Keratinocyte (primary cell): Measurements from ENCODE around the gene TMOD3. TPM values are rescaled to one million over a fixed set of nuclear protein-coding genes. Genes with fewer than 3 reads are reported as not detected.

Experiments used
- DNase-seq: peaks from one replicate; pipeline ENCODE4 v3.0.0-alpha.2; 2011; ENCODE audit warnings: low read depth, missing footprints, low spot score
- FAIRE-seq: peaks from 2 replicates; lab custom pipeline; 2011; peaks lifted over from hg19 to GRCh38; lab: Jason Lieb, UNC
- H2AFZ ChIP-seq: 2 replicates; pipeline ENCODE4 v1.6.0; 2012; ENCODE audit warnings: low read length, control low read depth, inconsistent platforms; ENCODE audit not compliant: control insufficient read depth
- H3K27ac ChIP-seq: 2 replicates; pipeline ENCODE4 v1.5.1; 2011; ENCODE audit warnings: low read length; ENCODE audit not compliant: control insufficient read depth, insufficient read depth
- H3K27me3 ChIP-seq: 3 replicates; pipeline ENCODE4 v1.6.0; 2011; ENCODE audit warnings: low read length; ENCODE audit not compliant: control insufficient read depth, insufficient read depth; ENCODE audit errors: extremely low read depth
- H3K36me3 ChIP-seq, 2 experiments: 2 replicates in 1 of 2; 3 replicates in 1 of 2; pipeline ENCODE4 v1.5.1; 2011; ENCODE audit warnings: low read length in 2 of 2, mild to moderate bottlenecking in 1 of 2; ENCODE audit not compliant: control insufficient read depth in 2 of 2, insufficient read depth in 2 of 2; ENCODE audit errors: extremely low read depth in 1 of 2
- H3K4me1 ChIP-seq: 3 replicates; pipeline ENCODE4 v1.5.1; 2011; ENCODE audit warnings: low read length; ENCODE audit not compliant: control insufficient read depth, insufficient read depth; ENCODE audit errors: extremely low read depth
- H3K4me2 ChIP-seq: 3 replicates; pipeline ENCODE4 v1.6.0; 2011; ENCODE audit warnings: low read depth, low read length; ENCODE audit not compliant: control insufficient read depth, insufficient read depth; ENCODE audit errors: extremely low read depth
- H3K4me3 ChIP-seq, 3 experiments: fragments of 200-600 bp in 1 of 3; sonication (generic) in 1 of 3; 2 replicates in 2 of 3; 3 replicates in 1 of 3; pipeline ENCODE4 v1.5.1; 2011 to 2016; ENCODE audit warnings: low read length in 3 of 3, mild to moderate bottlenecking in 3 of 3, control low read depth in 2 of 3, inconsistent platforms in 1 of 3, low read depth in 1 of 3, mixed read lengths in 1 of 3, mixed run types in 1 of 3, moderate library complexity in 1 of 3; ENCODE audit not compliant: control insufficient read depth in 2 of 3, insufficient read depth in 2 of 3; ENCODE audit errors: extremely low read depth in 1 of 3
- H3K79me2 ChIP-seq: 2 replicates; pipeline ENCODE4 v1.6.0; 2012; ENCODE audit warnings: low read length; ENCODE audit not compliant: control insufficient read depth, insufficient read depth
- H3K9ac ChIP-seq: 3 replicates; pipeline ENCODE4 v1.6.0; 2011; ENCODE audit warnings: low read length; ENCODE audit not compliant: control insufficient read depth, insufficient read depth; ENCODE audit errors: extremely low read depth
- H3K9me1 ChIP-seq: 3 replicates; pipeline ENCODE4 v1.6.0; 2011; ENCODE audit warnings: low read length; ENCODE audit not compliant: control insufficient read depth, insufficient read depth; ENCODE audit errors: extremely low read depth
- H3K9me3 ChIP-seq: 2 replicates; pipeline ENCODE4 v1.5.1; 2012; ENCODE audit warnings: low read depth, low read length; ENCODE audit not compliant: control insufficient read depth
- H4K20me1 ChIP-seq: 3 replicates; pipeline ENCODE4 v1.6.0; 2011; ENCODE audit warnings: low read length; ENCODE audit not compliant: control insufficient read depth, insufficient read depth; ENCODE audit errors: extremely low read depth
- CTCF ChIP-seq, 3 experiments: IDR thresholded peaks in 1 of 3; conservative IDR thresholded peaks in 1 of 3; optimal IDR thresholded peaks in 1 of 3; 2 replicates in 2 of 3; 3 replicates in 1 of 3; pipeline versions ENCODE3 to v1.5.1; 2011; ENCODE audit warnings: low read length in 3 of 3, mild to moderate bottlenecking in 3 of 3, moderate library complexity in 2 of 3, control low read depth in 1 of 3, inconsistent platforms in 1 of 3; ENCODE audit not compliant: insufficient read depth in 2 of 3; ENCODE audit errors: extremely low read depth in 1 of 3
- EZH2 ChIP-seq: IDR thresholded peaks from one replicate; pipeline ENCODE4 v1.6.1; 2012; ENCODE audit warnings: inconsistent platforms, mild to moderate bottlenecking, low read length, moderate library complexity
- dilution Hi-C: fragments of 300-500 bp; cut with MboI; formaldehyde crosslinking; loops from one replicate; pipeline ENCODE4 v1.7.0; 2020; ENCODE audit warnings: low sequenced_read_pairs; ENCODE audit not compliant: extremely low pct_ligation_motif_present
- polyA plus RNA-seq, 5 experiments: library from polyadenylated mRNA; depleted of rRNA in 3 of 5; stranded (reverse) in 3 of 5; stranded (forward) in 1 of 5; unstranded in 1 of 5; fragments of >200 nt; gene quantifications; 1 replicate in 1 of 5; 2 replicates in 3 of 5; 3 replicates in 1 of 5; pipeline versions ENCODE4 v1.2.1 to v1.2.3, GENCODE V29; 2011 to 2012; ENCODE audit warnings: missing spikeins in 2 of 5, low read depth in 1 of 5, low replicate concordance in 1 of 5

The TMOD3 gene
- polyA plus RNA-seq, 1 donor (not counting 4 experiments of a cell fraction or from before 2014, with no cell fraction given) = 100 TPM

- no peak for TF ChIP-seq CTCF (optimal IDR thresholded peaks at IDR 0.05 in 1 of 3, IDR thresholded peaks at IDR 0.05 in 1 of 3, conservative IDR thresholded peaks at IDR 0.05 in 1 of 3; ENCODE audit: extremely low read depth in 1 of 3, insufficient read depth in 2 of 3, low read length in 3 of 3)
- Histone ChIP-seq H3K9me1 (no peaks in the 10 kb centered on the region), H3K9ac (no peak overlapping the region), H3K27ac (no peak overlapping the region), H3K4me1 (no peaks in the 10 kb centered on the region), H2AFZ (no peak overlapping the region), H3K9me3 (no peaks in the 10 kb centered on the region), H3K36me3 (no peaks in the 10 kb centered on the region), H3K4me2 (no peak overlapping the region), H3K4me3 (no peak overlapping the region), H3K79me2 (no peaks in the 10 kb centered on the region), H4K20me1 (no peaks in the 10 kb centered on the region), H3K27me3 (no peaks in the 10 kb centered on the region)
- dilution Hi-C loops = no loop called here
- DNase-seq = no peak
- FAIRE-seq = no peak
Observed at GRCh38 chr15:51814606-51815005, 14.8 kb upstream of the TMOD3 start.

- H4K20me1 ChIP-seq = no peaks in the 10 kb centered on the region
- FAIRE-seq (no peak), DNase-seq (no peak)
- no peak overlapping the region for H3K9ac ChIP-seq
- no peak overlapping the region for H3K4me2 ChIP-seq
- H3K36me3 ChIP-seq = no peaks in the 10 kb centered on the region
- H3K9me3 ChIP-seq = no peaks in the 10 kb centered on the region
- no peak overlapping the region for H3K4me3 ChIP-seq
- H2AFZ ChIP-seq = no peak overlapping the region
- H3K79me2 ChIP-seq = no peaks in the 10 kb centered on the region
- no peaks in the 10 kb centered on the region for H3K4me1 ChIP-seq
- dilution Hi-C loops = no loop called here
- no peak for TF ChIP-seq EZH2
- no peak for TF ChIP-seq CTCF (optimal IDR thresholded peaks at IDR 0.05 in 1 of 3, IDR thresholded peaks at IDR 0.05 in 1 of 3, conservative IDR thresholded peaks at IDR 0.05 in 1 of 3; ENCODE audit: extremely low read depth in 1 of 3, insufficient read depth in 2 of 3, low read length in 3 of 3)
- no peaks in the 10 kb centered on the region for H3K9me1 ChIP-seq
- H3K27ac ChIP-seq = no peak overlapping the region
- no peaks in the 10 kb centered on the region for H3K27me3 ChIP-seq
Observed at GRCh38 chr15:51816611-51817010, 12.8 kb upstream of the TMOD3 start.
